HG03045 (cell line): Measurements from ENCODE around the gene LRP6.

Experiments used
- ATAC-seq: cut with Tn5 transposase; IDR thresholded peaks from one replicate; pipeline ENCODE4 v1.9.1; 2021; ENCODE audit warnings: mild to moderate bottlenecking, moderate library complexity; ENCODE audit not compliant: unreplicated experiment

The LRP6 gene

GRCh38 chr12:12083688-12084087, 183.2 kb downstream of the LRP6 start:
- ATAC-seq, result no peak

GRCh38 chr12:12081836-12082497, 184.9 kb downstream of the LRP6 start:
- ATAC-seq, result no peak

DNA sequence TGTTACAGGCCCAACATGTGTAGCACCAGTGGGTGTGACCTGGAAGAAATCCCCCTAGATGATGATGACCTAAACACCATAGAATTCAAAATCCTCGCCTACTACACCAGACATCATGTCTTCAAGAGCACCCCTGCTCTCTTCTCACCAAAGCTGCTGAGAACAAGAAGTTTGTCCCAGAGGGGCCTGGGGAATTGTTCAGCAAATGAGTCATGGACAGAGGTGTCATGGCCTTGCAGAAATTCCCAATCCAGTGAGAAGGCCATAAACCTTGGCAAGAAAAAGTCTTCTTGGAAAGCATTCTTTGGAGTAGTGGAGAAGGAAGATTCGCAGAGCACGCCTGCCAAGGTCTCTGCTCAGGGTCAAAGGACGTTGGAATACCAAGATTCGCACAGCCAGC, 187.6 kb downstream of the LRP6 start:
- ATAC-seq, result no peak

GRCh38 chr12:12072064-12072760, 194.6 kb downstream of the LRP6 start:
- ATAC-seq, result peak; percentile 29

GRCh38 chr12:12070674-12071656, 195.9 kb downstream of the LRP6 start, which contains the start of gene BCL2L14:
TSS of gene BCL2L14 (plus strand) at chr12:12070939. CDS start at chr12:12079306, 8,367 bp downstream.
- ATAC-seq, result peak; percentile 61

DNA sequence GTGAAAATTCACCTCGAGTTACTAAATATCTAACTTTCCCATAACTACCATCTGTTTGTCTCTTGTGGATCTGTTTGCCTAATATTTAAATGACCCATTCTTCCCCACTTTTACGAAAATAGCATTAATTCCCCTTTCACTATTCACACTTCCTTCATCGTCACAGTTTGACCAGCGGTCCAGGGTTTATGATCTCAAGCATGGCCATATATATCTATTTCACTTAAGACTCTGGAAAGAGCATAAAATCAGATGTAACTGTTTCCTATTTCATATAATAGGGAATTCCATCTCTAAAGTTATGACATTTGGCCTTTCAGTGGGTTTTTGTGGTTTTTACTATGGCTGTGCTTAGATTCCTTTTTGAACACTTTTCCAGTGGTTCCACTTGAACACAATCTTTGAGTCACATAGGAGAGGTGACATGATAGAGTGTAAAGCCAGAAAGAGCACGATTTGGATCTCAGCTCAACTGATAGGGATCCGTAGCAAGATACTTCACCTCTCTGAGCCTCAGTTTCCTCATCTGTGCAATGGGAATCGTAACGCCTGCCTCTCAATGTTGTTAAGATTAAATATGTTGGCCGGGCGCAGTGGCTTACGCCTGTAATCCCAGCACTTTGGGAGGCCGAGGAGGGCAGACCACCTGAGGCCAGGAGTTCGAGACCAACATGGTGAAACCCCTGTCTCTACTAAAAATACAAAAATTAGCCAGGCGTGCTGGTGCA, 196.9 kb downstream of the LRP6 start:
- no peak for ATAC-seq

DNA sequence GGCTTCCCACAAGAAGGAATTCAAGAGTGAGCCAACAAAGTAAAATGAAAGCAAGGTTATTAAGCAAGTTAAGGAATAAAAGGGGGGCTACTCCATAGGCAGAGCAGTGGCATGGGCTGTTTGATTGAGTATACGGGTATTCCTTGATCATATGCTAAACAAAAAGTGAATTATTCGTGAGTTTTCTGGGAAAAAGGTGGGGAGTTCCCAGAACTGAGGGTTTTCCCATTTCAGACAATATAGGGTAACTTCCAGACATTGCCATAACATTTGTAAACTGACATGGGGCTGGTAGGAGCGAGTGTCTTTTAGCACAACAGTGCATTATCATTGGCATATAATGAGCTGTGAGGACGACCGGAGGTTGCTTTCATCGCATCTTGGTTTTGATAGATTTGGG, 198.1 kb downstream of the LRP6 start:
- no peak for ATAC-seq
